Anterior cingulate cortex (tissue), 58 donors: ENCODE results near the gene TMEM74B.
"Not testable (repeated sequence)": the region's sequence is repeated elsewhere in the genome, so short reads cannot be mapped to it uniquely, and the experiment has no call there.

Experiments used
- DNase-seq, 58 donors: peaks; one replicate each; lab custom pipeline; 2025; lab: John Stamatoyannopoulos, UW

TMEM74B gene

DNA sequence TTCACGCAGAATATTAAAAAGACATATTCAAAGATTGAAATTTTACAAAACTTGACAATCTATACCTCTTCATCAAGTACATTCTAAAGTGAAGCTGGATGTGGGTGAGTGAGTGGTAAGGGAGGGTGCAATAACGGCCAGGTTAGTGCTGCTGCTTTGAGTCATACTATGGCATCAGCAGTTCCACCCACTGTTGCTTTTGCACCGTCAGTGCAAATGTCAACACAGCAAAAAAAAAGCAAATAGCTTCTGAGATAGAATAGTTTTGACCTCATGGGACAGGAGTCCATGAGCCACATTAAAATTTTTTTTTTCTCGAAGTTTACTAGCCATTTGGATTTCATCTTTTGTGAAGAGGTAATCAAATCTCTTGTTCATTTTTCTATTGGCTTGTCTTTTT, 34.6 kb downstream of the TMEM74B start:
- DNase-seq = no peak

- DNase-seq = not testable (repeated sequence)
Observed at GRCh38 chr20:1149812-1150211, 35.0 kb downstream of the TMEM74B start.

DNA sequence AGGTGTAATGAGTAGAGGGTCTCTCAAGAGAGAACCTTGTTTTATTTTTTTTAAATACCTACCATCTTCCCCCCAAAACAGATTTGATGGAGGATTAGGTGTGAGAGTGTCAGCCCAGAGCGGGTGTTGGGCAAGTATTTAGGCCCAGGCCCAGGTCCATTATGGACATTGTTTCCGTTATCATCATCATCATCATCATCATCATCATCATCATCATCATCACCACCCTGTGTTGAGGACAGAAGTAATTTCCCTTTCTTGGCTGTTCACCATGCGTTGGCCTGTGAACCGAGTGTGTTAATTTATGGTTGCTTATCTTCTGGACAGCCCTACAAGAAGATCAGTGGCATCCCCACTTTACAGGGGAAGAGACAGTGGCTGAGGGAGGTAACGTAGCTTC, 37.8 kb downstream of the TMEM74B start:
- DNase-seq = no peak

GRCh38 chr20:1144401-1145172, 40.2 kb downstream of the TMEM74B start:
- DNase-seq = no peak

DNA sequence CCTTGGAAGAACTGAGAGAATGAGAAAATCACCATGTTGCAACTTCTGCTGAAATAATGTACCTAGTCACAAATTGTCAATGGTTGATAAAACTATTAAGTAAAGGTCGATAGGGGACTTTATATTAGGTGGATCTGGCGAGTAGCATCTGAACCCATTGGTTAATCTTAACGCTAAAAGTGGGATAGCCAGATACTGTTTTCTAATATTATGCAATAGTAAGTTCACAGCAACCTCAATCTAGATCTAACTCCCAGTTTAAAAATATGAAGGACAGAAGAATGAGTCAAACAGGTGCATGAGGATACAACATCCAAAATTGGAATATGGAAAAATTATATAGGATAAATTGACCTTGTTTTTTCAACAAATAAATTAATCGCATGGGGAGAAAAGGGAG, 47.5 kb downstream of the TMEM74B start:
- DNase-seq = no peak

DNA sequence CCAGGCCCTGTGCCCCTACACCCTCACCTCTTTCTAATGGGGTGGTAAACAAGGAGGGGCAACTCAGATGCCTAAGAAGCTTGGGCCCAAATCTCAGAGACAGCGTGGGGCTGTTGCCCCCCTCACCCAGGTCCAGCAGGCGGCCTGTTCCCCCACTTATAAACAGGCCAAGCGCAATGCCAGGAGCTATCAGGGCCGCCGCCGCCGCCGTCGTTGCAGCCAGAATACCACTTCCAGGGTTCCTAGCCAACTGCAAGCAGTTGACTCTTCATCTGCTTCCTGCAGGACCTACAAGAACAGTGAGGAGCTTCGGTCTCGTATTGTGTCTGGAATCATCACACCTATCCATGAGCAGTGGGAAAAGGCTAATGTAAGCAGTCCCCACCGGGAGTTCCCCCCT, 49.9 kb downstream of the TMEM74B start:
- DNase-seq = no peak

- DNase-seq = no peak
Observed at GRCh38 chr20:1134355-1134754, 50.4 kb downstream of the TMEM74B start.

- DNase-seq = no peak
Observed at GRCh38 chr20:1131354-1131753, 53.4 kb downstream of the TMEM74B start.

DNA sequence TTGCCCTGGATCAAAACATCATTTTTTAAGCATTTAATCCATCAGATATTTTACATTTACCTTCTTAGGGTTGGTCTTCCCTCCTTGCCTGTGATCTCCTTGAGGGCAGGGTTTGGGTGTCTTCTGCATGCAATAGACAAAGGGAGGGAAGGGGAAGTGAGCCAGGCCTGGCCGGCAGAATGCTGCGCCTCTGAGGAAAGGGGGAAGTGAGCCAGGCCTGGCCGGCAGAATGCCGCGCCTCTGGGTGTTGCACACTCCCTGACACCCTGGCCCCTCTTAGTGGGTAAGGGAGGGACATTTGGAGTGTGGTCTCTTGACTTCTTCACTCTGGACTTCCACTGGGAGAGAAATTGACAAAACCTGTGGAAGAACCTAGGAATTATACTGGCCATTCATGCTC, 53.9 kb downstream of the TMEM74B start:
- DNase-seq = peak in 8 of 58 donors; percentile 4 to 10 (median 9)
